OCI-LY7 (cell line): Measurements from ENCODE around the gene ZNF644.

ENCODE experiments used
- EZH2phosphoT487 ChIP-seq: fragments of 200-600 bp; sonication (generic); IDR thresholded peaks from 2 replicates; pipeline ENCODE4 v1.6.1; 2018; ENCODE audit warnings: low read depth, borderline replicate concordance, mild to moderate bottlenecking, mixed run types, antibody characterized with exemption, low read length, moderate library complexity, mixed read lengths
- TF ChIP-seq, protein P1 (sequence below): fragments of 200-600 bp; sonication (generic); conservative IDR thresholded peaks from 2 replicates; pipeline ENCODE4 v1.5.1; 2014; ENCODE audit warnings: mild to moderate bottlenecking, antibody characterized with exemption, low read length, moderate library complexity, mixed read lengths

DNA sequence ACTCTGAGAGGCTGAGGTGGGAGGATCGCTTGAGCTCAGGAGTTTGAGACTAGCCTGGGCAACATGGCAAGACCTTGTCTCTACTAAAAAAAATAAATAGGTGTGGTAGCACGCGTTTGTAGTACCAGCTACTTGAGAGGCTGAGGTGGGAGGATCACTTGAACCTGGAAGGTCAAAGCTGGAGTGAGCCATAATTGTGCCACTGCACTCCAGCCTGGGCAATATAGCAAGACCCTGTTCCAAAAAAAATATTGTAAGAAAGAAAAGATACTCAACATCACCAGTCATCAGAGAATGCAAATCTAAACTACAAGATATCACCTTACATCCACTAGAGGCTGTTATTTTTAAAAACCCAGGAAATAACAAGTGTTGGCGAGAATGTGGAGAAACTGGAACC, 32.5 kb downstream of the ZNF644 start:
- TF ChIP-seq, protein P1, sequence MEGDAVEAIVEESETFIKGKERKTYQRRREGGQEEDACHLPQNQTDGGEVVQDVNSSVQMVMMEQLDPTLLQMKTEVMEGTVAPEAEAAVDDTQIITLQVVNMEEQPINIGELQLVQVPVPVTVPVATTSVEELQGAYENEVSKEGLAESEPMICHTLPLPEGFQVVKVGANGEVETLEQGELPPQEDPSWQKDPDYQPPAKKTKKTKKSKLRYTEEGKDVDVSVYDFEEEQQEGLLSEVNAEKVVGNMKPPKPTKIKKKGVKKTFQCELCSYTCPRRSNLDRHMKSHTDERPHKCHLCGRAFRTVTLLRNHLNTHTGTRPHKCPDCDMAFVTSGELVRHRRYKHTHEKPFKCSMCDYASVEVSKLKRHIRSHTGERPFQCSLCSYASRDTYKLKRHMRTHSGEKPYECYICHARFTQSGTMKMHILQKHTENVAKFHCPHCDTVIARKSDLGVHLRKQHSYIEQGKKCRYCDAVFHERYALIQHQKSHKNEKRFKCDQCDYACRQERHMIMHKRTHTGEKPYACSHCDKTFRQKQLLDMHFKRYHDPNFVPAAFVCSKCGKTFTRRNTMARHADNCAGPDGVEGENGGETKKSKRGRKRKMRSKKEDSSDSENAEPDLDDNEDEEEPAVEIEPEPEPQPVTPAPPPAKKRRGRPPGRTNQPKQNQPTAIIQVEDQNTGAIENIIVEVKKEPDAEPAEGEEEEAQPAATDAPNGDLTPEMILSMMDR = no peak
- TF ChIP-seq EZH2phosphoT487 = no peak
